Adrenal gland (tissue), 12 donors: ENCODE results near the gene CCNI2. TPM values are rescaled to one million over a fixed set of nuclear protein-coding genes. Genes with fewer than 3 reads are reported as not detected.

Experiments
- DNase-seq, 7 donors: peaks; one replicate each; pipeline ENCODE4 v3.0.0-alpha.2; 2019 to 2020
- H3K27ac ChIP-seq, 5 donors: fragments of 200-600 bp; sonication (generic) in 4 of 5; 1 replicate in 3 of 5; 2 replicates in 2 of 5; pipeline versions ENCODE4 v1.5.1 to v1.8.0; 2016 to 2020; ENCODE audit warnings: mild to moderate bottlenecking in 1 of 5
- H3K27me3 ChIP-seq: fragments of 200-600 bp; 2 replicates; pipeline ENCODE4 v1.8.0; 2021
- H3K36me3 ChIP-seq, 2 donors: fragments of 200-600 bp; replicated peaks in 1 of 2; 1 replicate in 1 of 2; 2 replicates in 1 of 2; pipeline versions ENCODE4 v1.5.1 to v1.8.0; 2018 to 2022
- H3K4me1 ChIP-seq, 2 donors: fragments of 200-600 bp; replicated peaks in 1 of 2; 1 replicate in 1 of 2; 2 replicates in 1 of 2; pipeline versions ENCODE4 v1.5.1 to v1.8.0; 2018 to 2021
- H3K4me3 ChIP-seq, 4 donors: fragments of 200-600 bp; sonication (generic) in 3 of 4; one replicate each; pipeline ENCODE4 v1.5.1; 2016 to 2018
- H3K9me3 ChIP-seq, 3 donors: fragments of 200-600 bp; sonication (generic) in 1 of 3; replicated peaks in 1 of 3; 1 replicate in 2 of 3; 2 replicates in 1 of 3; pipeline versions ENCODE4 v1.5.1 to v1.8.0; 2016 to 2021
- CTCF ChIP-seq, 6 experiments: fragments of 450-650 bp in 4 of 6; fragments of 200-600 bp in 2 of 6; sonication (generic) in 1 of 6; IDR thresholded peaks; 1 replicate in 5 of 6; 2 replicates in 1 of 6; pipeline versions ENCODE4 v1.5.1 to v1.8.0; 2016 to 2021; ENCODE audit warnings: antibody characterized with exemption in 6 of 6, mild to moderate bottlenecking in 2 of 6, moderate library complexity in 1 of 6
- POLR2A ChIP-seq, 2 donors: fragments of 450-650 bp; IDR thresholded peaks; one replicate each; pipeline ENCODE4 v1.6.1; 2017; ENCODE audit warnings: antibody characterized with exemption in 2 of 2, mild to moderate bottlenecking in 2 of 2, moderate library complexity in 1 of 2
- WGBS, 4 donors: extraction: QIAGEN DNeasy Blood & Tissue Kit in 2 of 4; methylation state at CpG; one replicate each; pipeline versions ENCODE4 v1.1.5 to v1.1.7; 2013 to 2017; 5-methylcytosine and 5-hydroxymethylcytosine counted together
- intact Hi-C, 2 donors: fragments of 100-400 bp; cut with DNase I; formaldehyde crosslinking; loops; one replicate each; pipeline versions ENCODE4 v1.14.1 to v1.15.0; 2022 to 2023
- polyA plus RNA-seq, 3 donors: library from polyadenylated mRNA; stranded (reverse); fragments of 200-250 nt in 2 of 3; fragments of 350-450 nt in 1 of 3; fragmentation: Illumina TruSeq in 1 of 3; extraction: RNeasy Lipid Tissue Mini Kit (QIAGEN cat#74804) in 1 of 3; gene quantifications; one replicate each; pipeline ENCODE4 v1.2.3, GENCODE V29; 2013 to 2014
- total RNA-seq, 9 donors: library from RNA; depleted of rRNA in 4 of 9; stranded (reverse); fragments of >200 nt in 4 of 9; fragments of 120-200 nt in 1 of 9; fragmentation: NEBNext Ultra II Directional in 1 of 9; extraction: Animal tissue kit (Norgen Biotek cat#: 25700) in 1 of 9; gene quantifications; one replicate each; pipeline versions ENCODE4 v1.1.0 to v1.2.4, GENCODE V29; 2013 to 2023
- donor health status: healthy with polysubstance abuse.
- donor health status: Bipolar disorder and iron deficiency.
- donor health status: DM: yes; HTN: yes; CAD: no.
- donor health status: DM: no; HTN: no; CAD: no.
- donor health status: DM: no; HTN: no; CAD: no.
- donor health status: DM: yes; HTN: yes; CAD: no.

CCNI2 gene
- total and polyA plus RNA-seq, 12 donors = 0.08 to 0.40 (median 0.20) TPM; not detected in 5

GRCh38 chr5:132782101-132782500, 34.9 kb downstream of the CCNI2 start:
- WGBS, 4 donors = 56 to 61% (median 58%) methylated on average over 4 of the region's 4 CpGs
- no peaks in the 10 kb centered on the region for H3K27me3 ChIP-seq
- DNase-seq = peak in 1 of 7 donors; percentile 45
- H3K4me3 ChIP-seq = no peak overlapping the region
- H3K27ac ChIP-seq = no peak overlapping the region
- intact Hi-C loops = no loop called here
- TF ChIP-seq CTCF (IDR thresholded peaks at IDR 0.05) (no peak), POLR2A (IDR thresholded peaks at IDR 0.05) (no peak)
- no peaks in the 10 kb centered on the region for H3K9me3 ChIP-seq
- H3K4me1 ChIP-seq = peaks cover 4 to 7% of the 10 kb centered on the region in 2 donors
- H3K36me3 ChIP-seq = no peaks in the 10 kb centered on the region

- Histone ChIP-seq H3K9me3 (no peaks in the 10 kb centered on the region), H3K4me3 (no peak overlapping the region), H3K27ac (no peak overlapping the region), H3K4me1 (no peaks in the 10 kb centered on the region), H3K27me3 (no peaks in the 10 kb centered on the region), H3K36me3 (no peaks in the 10 kb centered on the region)
- no peak for DNase-seq
- TF ChIP-seq CTCF (IDR thresholded peaks at IDR 0.05) (no peak), POLR2A (IDR thresholded peaks at IDR 0.05) (no peak)
- intact Hi-C loops = no loop called here
- 73 to 78% (median 74%) methylated on average over 5 of the region's 5 CpGs for WGBS, 4 donors
Observed at GRCh38 chr5:132785365-132785764, 38.1 kb downstream of the CCNI2 start.

- H3K4me3 ChIP-seq = no peak overlapping the region
Observed at GRCh38 chr5:132785864-132786263, 38.6 kb downstream of the CCNI2 start.

GRCh38 chr5:132787076-132787475, 39.9 kb downstream of the CCNI2 start:
- no peaks in the 10 kb centered on the region for H3K9me3 ChIP-seq
- no peaks in the 10 kb centered on the region for H3K27me3 ChIP-seq
- 93 to 100% (median 96%) methylated on average over 1 of the region's 1 CpG for WGBS, 4 donors
- H3K4me3 ChIP-seq = no peak overlapping the region
- TF ChIP-seq CTCF (IDR thresholded peaks at IDR 0.05) (no peak), POLR2A (IDR thresholded peaks at IDR 0.05) (no peak)
- intact Hi-C loops = no loop called here
- no peak for DNase-seq
- no peaks in the 10 kb centered on the region for H3K4me1 ChIP-seq
- H3K27ac ChIP-seq = no peak overlapping the region
- no peaks in the 10 kb centered on the region for H3K36me3 ChIP-seq

More at GRCh38 chr5:132785864-132786263, 38.6 kb downstream of the CCNI2 start:
- WGBS, 4 donors = 81 to 98% (median 90%) methylated on average over 4 of the region's 4 CpGs
- no peak for TF ChIP-seq CTCF (IDR thresholded peaks at IDR 0.05)
- TF ChIP-seq POLR2A (IDR thresholded peaks at IDR 0.05) = no peak
- no peak overlapping the region for H3K27ac ChIP-seq
- no peaks in the 10 kb centered on the region for H3K27me3 ChIP-seq
- no peak for DNase-seq
- no peaks in the 10 kb centered on the region for H3K4me1 ChIP-seq
- intact Hi-C loops = no loop called here
- H3K9me3 ChIP-seq = no peaks in the 10 kb centered on the region
- H3K36me3 ChIP-seq = no peaks in the 10 kb centered on the region
